ENCODE results near the gene ARHGEF10L. TPM values are rescaled to one million over a fixed set of nuclear protein-coding genes. Genes with fewer than 3 reads are reported as not detected.

The ARHGEF10L gene
- total RNA-seq, 1 donor from 2014 or later = 24.0 TPM

- Mint-ChIP-seq H3K27ac (ENCODE audit: unreplicated experiment) (peak overlapping the region; percentile 74), H3K27me3 (ENCODE audit: unreplicated experiment) (no peaks in the 10 kb centered on the region), H3K4me1 (ENCODE audit: unreplicated experiment) (peaks cover 53% of the 10 kb centered on the region), H3K9me3 (ENCODE audit: unreplicated experiment) (no peaks in the 10 kb centered on the region), H3K36me3 (ENCODE audit: unreplicated experiment) (no peaks in the 10 kb centered on the region), H3K4me3 (ENCODE audit: unreplicated experiment) (no peak overlapping the region)
- TF ChIP-seq CTCF (IDR thresholded peaks at IDR 0.05) = no peak
- no peak for DNase-seq (ENCODE audit: extremely low spot score, unreplicated experiment)
Observed at GRCh38 chr1:17551755-17552234, 12.3 kb downstream of the ARHGEF10L start.

- DNase-seq (ENCODE audit: extremely low spot score, unreplicated experiment) = no peak
- Mint-ChIP-seq H3K4me3 (ENCODE audit: unreplicated experiment) (no peak overlapping the region), H3K4me1 (ENCODE audit: unreplicated experiment) (peaks cover 58% of the 10 kb centered on the region), H3K9me3 (ENCODE audit: unreplicated experiment) (no peaks in the 10 kb centered on the region), H3K27ac (ENCODE audit: unreplicated experiment) (peak overlapping the region; percentile 88), H3K36me3 (ENCODE audit: unreplicated experiment) (no peaks in the 10 kb centered on the region), H3K27me3 (ENCODE audit: unreplicated experiment) (no peaks in the 10 kb centered on the region)
- TF ChIP-seq CTCF (IDR thresholded peaks at IDR 0.05) = no peak
Observed at GRCh38 chr1:17553975-17554700, 14.6 kb downstream of the ARHGEF10L start.

- Mint-ChIP-seq H3K4me1 (ENCODE audit: unreplicated experiment) (peaks cover 55% of the 10 kb centered on the region), H3K27me3 (ENCODE audit: unreplicated experiment) (no peaks in the 10 kb centered on the region), H3K9me3 (ENCODE audit: unreplicated experiment) (no peaks in the 10 kb centered on the region), H3K27ac (ENCODE audit: unreplicated experiment) (peak overlapping the region; percentile 7), H3K36me3 (ENCODE audit: unreplicated experiment) (no peaks in the 10 kb centered on the region), H3K4me3 (ENCODE audit: unreplicated experiment) (no peak overlapping the region)
- TF ChIP-seq CTCF (IDR thresholded peaks at IDR 0.05) = no peak
- no peak for DNase-seq (ENCODE audit: extremely low spot score, unreplicated experiment)
Observed at GRCh38 chr1:17554954-17555353, 15.5 kb downstream of the ARHGEF10L start.

GRCh38 chr1:17557986-17558385 is 18.5 kb downstream of the ARHGEF10L start:
- Mint-ChIP-seq H3K27me3 (ENCODE audit: unreplicated experiment) (no peaks in the 10 kb centered on the region), H3K9me3 (ENCODE audit: unreplicated experiment) (no peaks in the 10 kb centered on the region), H3K4me3 (ENCODE audit: unreplicated experiment) (no peak overlapping the region), H3K27ac (ENCODE audit: unreplicated experiment) (no peak overlapping the region), H3K4me1 (ENCODE audit: unreplicated experiment) (peaks cover 57% of the 10 kb centered on the region), H3K36me3 (ENCODE audit: unreplicated experiment) (no peaks in the 10 kb centered on the region)
- TF ChIP-seq CTCF (IDR thresholded peaks at IDR 0.05) = no peak
- no peak for DNase-seq (ENCODE audit: extremely low spot score, unreplicated experiment)

GRCh38 chr1:17558541-17558940 is 19.0 kb downstream of the ARHGEF10L start:
- Mint-ChIP-seq H3K36me3 (ENCODE audit: unreplicated experiment) (no peaks in the 10 kb centered on the region), H3K4me1 (ENCODE audit: unreplicated experiment) (peaks cover 57% of the 10 kb centered on the region), H3K27ac (ENCODE audit: unreplicated experiment) (no peak overlapping the region), H3K4me3 (ENCODE audit: unreplicated experiment) (no peak overlapping the region), H3K27me3 (ENCODE audit: unreplicated experiment) (no peaks in the 10 kb centered on the region), H3K9me3 (ENCODE audit: unreplicated experiment) (no peaks in the 10 kb centered on the region)
- TF ChIP-seq CTCF (IDR thresholded peaks at IDR 0.05) = no peak
- no peak for DNase-seq (ENCODE audit: extremely low spot score, unreplicated experiment)

Measured in osteocyte (in vitro differentiated cells).